ENCODE measurements around the gene LYZL2.
"Not testable (repeated sequence)": the region's sequence is repeated elsewhere in the genome, so short reads cannot be mapped to it uniquely, and the experiment has no call there.

DNA sequence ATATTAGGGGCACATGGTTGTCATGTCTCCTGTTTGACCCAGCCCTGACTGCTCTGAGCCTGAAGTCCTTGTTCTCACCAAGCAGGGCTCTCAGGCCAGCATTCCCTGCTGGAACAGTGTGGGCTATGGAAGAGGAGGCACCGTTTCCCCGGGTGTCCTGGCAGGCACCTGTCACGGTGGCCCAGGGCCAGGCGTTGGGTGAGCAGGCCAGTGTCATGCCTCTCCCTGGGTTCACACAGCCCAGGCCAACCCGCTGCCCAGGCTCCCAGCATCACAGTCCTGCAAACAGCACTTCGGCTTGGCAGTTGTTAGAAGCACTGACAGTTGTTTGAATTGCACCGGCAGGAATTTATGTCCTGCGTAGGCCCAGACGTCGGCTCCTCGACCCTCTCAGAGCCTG lies 38.4 kb upstream of the LYZL2 start:
- not testable (repeated sequence) for TF ChIP-seq TAF1 (conservative IDR thresholded peaks at IDR 0.05); YY1 (IDR thresholded peaks at IDR 0.05); SP1 (IDR thresholded peaks at IDR 0.05); FOXA2 (IDR thresholded peaks at IDR 0.05); EGR1 (IDR thresholded peaks at IDR 0.05; ENCODE audit: low read depth in 2 of 2)
- TF ChIP-seq, protein P1, sequence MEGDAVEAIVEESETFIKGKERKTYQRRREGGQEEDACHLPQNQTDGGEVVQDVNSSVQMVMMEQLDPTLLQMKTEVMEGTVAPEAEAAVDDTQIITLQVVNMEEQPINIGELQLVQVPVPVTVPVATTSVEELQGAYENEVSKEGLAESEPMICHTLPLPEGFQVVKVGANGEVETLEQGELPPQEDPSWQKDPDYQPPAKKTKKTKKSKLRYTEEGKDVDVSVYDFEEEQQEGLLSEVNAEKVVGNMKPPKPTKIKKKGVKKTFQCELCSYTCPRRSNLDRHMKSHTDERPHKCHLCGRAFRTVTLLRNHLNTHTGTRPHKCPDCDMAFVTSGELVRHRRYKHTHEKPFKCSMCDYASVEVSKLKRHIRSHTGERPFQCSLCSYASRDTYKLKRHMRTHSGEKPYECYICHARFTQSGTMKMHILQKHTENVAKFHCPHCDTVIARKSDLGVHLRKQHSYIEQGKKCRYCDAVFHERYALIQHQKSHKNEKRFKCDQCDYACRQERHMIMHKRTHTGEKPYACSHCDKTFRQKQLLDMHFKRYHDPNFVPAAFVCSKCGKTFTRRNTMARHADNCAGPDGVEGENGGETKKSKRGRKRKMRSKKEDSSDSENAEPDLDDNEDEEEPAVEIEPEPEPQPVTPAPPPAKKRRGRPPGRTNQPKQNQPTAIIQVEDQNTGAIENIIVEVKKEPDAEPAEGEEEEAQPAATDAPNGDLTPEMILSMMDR (IDR thresholded peaks at IDR 0.05; ENCODE audit: low read depth, low read length, missing input control) = not testable (repeated sequence)
- TF ChIP-seq, protein P2, sequence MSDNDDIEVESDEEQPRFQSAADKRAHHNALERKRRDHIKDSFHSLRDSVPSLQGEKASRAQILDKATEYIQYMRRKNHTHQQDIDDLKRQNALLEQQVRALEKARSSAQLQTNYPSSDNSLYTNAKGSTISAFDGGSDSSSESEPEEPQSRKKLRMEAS (IDR thresholded peaks at IDR 0.05) = not testable (repeated sequence)
- TF ChIP-seq, protein P3, sequence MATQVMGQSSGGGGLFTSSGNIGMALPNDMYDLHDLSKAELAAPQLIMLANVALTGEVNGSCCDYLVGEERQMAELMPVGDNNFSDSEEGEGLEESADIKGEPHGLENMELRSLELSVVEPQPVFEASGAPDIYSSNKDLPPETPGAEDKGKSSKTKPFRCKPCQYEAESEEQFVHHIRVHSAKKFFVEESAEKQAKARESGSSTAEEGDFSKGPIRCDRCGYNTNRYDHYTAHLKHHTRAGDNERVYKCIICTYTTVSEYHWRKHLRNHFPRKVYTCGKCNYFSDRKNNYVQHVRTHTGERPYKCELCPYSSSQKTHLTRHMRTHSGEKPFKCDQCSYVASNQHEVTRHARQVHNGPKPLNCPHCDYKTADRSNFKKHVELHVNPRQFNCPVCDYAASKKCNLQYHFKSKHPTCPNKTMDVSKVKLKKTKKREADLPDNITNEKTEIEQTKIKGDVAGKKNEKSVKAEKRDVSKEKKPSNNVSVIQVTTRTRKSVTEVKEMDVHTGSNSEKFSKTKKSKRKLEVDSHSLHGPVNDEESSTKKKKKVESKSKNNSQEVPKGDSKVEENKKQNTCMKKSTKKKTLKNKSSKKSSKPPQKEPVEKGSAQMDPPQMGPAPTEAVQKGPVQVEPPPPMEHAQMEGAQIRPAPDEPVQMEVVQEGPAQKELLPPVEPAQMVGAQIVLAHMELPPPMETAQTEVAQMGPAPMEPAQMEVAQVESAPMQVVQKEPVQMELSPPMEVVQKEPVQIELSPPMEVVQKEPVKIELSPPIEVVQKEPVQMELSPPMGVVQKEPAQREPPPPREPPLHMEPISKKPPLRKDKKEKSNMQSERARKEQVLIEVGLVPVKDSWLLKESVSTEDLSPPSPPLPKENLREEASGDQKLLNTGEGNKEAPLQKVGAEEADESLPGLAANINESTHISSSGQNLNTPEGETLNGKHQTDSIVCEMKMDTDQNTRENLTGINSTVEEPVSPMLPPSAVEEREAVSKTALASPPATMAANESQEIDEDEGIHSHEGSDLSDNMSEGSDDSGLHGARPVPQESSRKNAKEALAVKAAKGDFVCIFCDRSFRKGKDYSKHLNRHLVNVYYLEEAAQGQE (IDR thresholded peaks at IDR 0.05) = not testable (repeated sequence)

Measured in liver (tissue), 3 donors.